HEK293 (cell line): ENCODE measurements around the gene CEBPA.

ENCODE experiments used
- CTCF ChIP-seq: fragments of 450-650 bp; formaldehyde crosslinking; IDR thresholded peaks from 2 replicates; pipeline ENCODE4 v1.5.1; 2016; ENCODE audit warnings: missing biosample characterization, missing genetic modification characterization
- EGR2 ChIP-seq: fragments of 450-650 bp; formaldehyde crosslinking; IDR thresholded peaks from 2 replicates; pipeline ENCODE4 v1.5.1; 2016; ENCODE audit warnings: low read depth, missing biosample characterization, missing genetic modification characterization
- KLF9 ChIP-seq: fragments of 450-650 bp; formaldehyde crosslinking; IDR thresholded peaks from 2 replicates; pipeline ENCODE4 v1.5.1; 2016; ENCODE audit warnings: missing biosample characterization, missing genetic modification characterization, low read depth
- PRDM6 ChIP-seq: fragments of 450-650 bp; formaldehyde crosslinking; IDR thresholded peaks from 2 replicates; pipeline ENCODE4 v1.5.1; 2017; ENCODE audit warnings: missing biosample characterization, missing genetic modification characterization
- SCRT1 ChIP-seq: fragments of 450-650 bp; formaldehyde crosslinking; IDR thresholded peaks from 2 replicates; pipeline ENCODE4 v1.5.1; 2016; ENCODE audit warnings: missing biosample characterization, missing genetic modification characterization, borderline replicate concordance
- ZNF214 ChIP-seq: fragments of 450-650 bp; formaldehyde crosslinking; IDR thresholded peaks from 2 replicates; pipeline ENCODE4 v1.5.1; 2017; ENCODE audit warnings: missing biosample characterization, mild to moderate bottlenecking, missing genetic modification characterization, borderline replicate concordance
- ZNF280D ChIP-seq: fragments of 450-650 bp; formaldehyde crosslinking; IDR thresholded peaks from 2 replicates; pipeline ENCODE4 v1.5.1; 2016; ENCODE audit warnings: missing biosample characterization, missing genetic modification characterization
- ZNF341 ChIP-seq: fragments of 450-650 bp; formaldehyde crosslinking; IDR thresholded peaks from 2 replicates; pipeline ENCODE4; 2016; ENCODE audit warnings: low read depth, missing biosample characterization, missing genetic modification characterization
- ZNF488 ChIP-seq: fragments of 450-650 bp; formaldehyde crosslinking; IDR thresholded peaks from 2 replicates; pipeline ENCODE4 v1.5.1; 2016; ENCODE audit warnings: missing biosample characterization, missing genetic modification characterization
- ZNF514 ChIP-seq: fragments of 450-650 bp; formaldehyde crosslinking; IDR thresholded peaks from 2 replicates; pipeline ENCODE4 v1.5.1; 2016; ENCODE audit warnings: missing biosample characterization, missing genetic modification characterization
- ZNF600 ChIP-seq: fragments of 450-650 bp; formaldehyde crosslinking; IDR thresholded peaks from 2 replicates; pipeline ENCODE4 v1.5.1; 2016; ENCODE audit warnings: missing biosample characterization, missing genetic modification characterization
- ZNF664 ChIP-seq: fragments of 450-650 bp; formaldehyde crosslinking; IDR thresholded peaks from 2 replicates; pipeline ENCODE4 v1.5.1; 2016; ENCODE audit warnings: missing biosample characterization, missing genetic modification characterization
- ZNF677 ChIP-seq: fragments of 450-650 bp; IDR thresholded peaks from 2 replicates; pipeline ENCODE4 v1.5.0; 2018; ENCODE audit warnings: missing biosample characterization, mild to moderate bottlenecking, missing genetic modification characterization, moderate library complexity
- ZNF768 ChIP-seq: fragments of 450-650 bp; formaldehyde crosslinking; IDR thresholded peaks from 2 replicates; pipeline ENCODE4 v1.5.1; 2018; ENCODE audit warnings: missing biosample characterization, mild to moderate bottlenecking, missing genetic modification characterization
- ZNF843 ChIP-seq: fragments of 450-650 bp; formaldehyde crosslinking; IDR thresholded peaks from 2 replicates; pipeline ENCODE4 v1.5.1; 2016; ENCODE audit warnings: missing biosample characterization, missing genetic modification characterization
- ZSCAN18 ChIP-seq: fragments of 450-650 bp; formaldehyde crosslinking; IDR thresholded peaks from 2 replicates; pipeline ENCODE4 v1.5.1; 2016; ENCODE audit warnings: missing biosample characterization, missing genetic modification characterization
- ZSCAN23 ChIP-seq: fragments of 450-650 bp; formaldehyde crosslinking; IDR thresholded peaks from 2 replicates; pipeline ENCODE4 v1.5.1; 2016; ENCODE audit warnings: missing biosample characterization, missing genetic modification characterization
- TF ChIP-seq, protein P1 (sequence below): fragments of 450-650 bp; formaldehyde crosslinking; conservative IDR thresholded peaks from 2 replicates; pipeline ENCODE4 v1.5.1; 2016; ENCODE audit warnings: low read depth, missing biosample characterization, missing genetic modification characterization
- TF ChIP-seq, protein P2 (sequence below): fragments of 450-650 bp; formaldehyde crosslinking; IDR thresholded peaks from 2 replicates; pipeline ENCODE4 v1.5.1; 2017; ENCODE audit warnings: missing biosample characterization, missing genetic modification characterization
- TF ChIP-seq, protein P3 (sequence below): fragments of 450-650 bp; formaldehyde crosslinking; IDR thresholded peaks from 2 replicates; pipeline ENCODE4 v1.5.1; 2016; ENCODE audit warnings: missing biosample characterization, missing genetic modification characterization

Gene CEBPA

GRCh38 chr19:33302974-33303790 is 848 bp upstream of the CEBPA start (continued):
- TF ChIP-seq ZNF280D (tag by site-specific recombination) = no peak
- TF ChIP-seq, protein P1, sequence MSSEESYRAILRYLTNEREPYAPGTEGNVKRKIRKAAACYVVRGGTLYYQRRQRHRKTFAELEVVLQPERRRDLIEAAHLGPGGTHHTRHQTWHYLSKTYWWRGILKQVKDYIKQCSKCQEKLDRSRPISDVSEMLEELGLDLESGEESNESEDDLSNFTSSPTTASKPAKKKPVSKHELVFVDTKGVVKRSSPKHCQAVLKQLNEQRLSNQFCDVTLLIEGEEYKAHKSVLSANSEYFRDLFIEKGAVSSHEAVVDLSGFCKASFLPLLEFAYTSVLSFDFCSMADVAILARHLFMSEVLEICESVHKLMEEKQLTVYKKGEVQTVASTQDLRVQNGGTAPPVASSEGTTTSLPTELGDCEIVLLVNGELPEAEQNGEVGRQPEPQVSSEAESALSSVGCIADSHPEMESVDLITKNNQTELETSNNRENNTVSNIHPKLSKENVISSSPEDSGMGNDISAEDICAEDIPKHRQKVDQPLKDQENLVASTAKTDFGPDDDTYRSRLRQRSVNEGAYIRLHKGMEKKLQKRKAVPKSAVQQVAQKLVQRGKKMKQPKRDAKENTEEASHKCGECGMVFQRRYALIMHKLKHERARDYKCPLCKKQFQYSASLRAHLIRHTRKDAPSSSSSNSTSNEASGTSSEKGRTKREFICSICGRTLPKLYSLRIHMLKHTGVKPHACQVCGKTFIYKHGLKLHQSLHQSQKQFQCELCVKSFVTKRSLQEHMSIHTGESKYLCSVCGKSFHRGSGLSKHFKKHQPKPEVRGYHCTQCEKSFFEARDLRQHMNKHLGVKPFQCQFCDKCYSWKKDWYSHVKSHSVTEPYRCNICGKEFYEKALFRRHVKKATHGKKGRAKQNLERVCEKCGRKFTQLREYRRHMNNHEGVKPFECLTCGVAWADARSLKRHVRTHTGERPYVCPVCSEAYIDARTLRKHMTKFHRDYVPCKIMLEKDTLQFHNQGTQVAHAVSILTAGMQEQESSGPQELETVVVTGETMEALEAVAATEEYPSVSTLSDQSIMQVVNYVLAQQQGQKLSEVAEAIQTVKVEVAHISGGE (tag by site-specific recombination) = peak; percentile 53
- no peak for TF ChIP-seq PRDM6 (tag by site-specific recombination)
- peak; percentile 18; the same call in 1 of the 2 replicates for TF ChIP-seq CTCF (tag by site-specific recombination)
- no peak for TF ChIP-seq ZNF664
- TF ChIP-seq ZNF768 (tag by site-specific recombination) = peak; percentile 48; the same call in 1 of the 2 replicates
- TF ChIP-seq ZNF514 (tag by site-specific recombination) = no peak
- TF ChIP-seq SCRT1 (tag by site-specific recombination) = no peak
- TF ChIP-seq ZNF600 (tag by site-specific recombination) = peak; percentile 99
- TF ChIP-seq ZNF488 (tag by site-specific recombination) = no peak
- TF ChIP-seq ZSCAN23 (tag by site-specific recombination) = no peak
- TF ChIP-seq, protein P2, sequence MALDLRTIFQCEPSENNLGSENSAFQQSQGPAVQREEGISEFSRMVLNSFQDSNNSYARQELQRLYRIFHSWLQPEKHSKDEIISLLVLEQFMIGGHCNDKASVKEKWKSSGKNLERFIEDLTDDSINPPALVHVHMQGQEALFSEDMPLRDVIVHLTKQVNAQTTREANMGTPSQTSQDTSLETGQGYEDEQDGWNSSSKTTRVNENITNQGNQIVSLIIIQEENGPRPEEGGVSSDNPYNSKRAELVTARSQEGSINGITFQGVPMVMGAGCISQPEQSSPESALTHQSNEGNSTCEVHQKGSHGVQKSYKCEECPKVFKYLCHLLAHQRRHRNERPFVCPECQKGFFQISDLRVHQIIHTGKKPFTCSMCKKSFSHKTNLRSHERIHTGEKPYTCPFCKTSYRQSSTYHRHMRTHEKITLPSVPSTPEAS = no peak
- TF ChIP-seq KLF9 = peak; percentile 87
- no peak for TF ChIP-seq ZNF214 (tag by site-specific recombination)
- TF ChIP-seq, protein P3, sequence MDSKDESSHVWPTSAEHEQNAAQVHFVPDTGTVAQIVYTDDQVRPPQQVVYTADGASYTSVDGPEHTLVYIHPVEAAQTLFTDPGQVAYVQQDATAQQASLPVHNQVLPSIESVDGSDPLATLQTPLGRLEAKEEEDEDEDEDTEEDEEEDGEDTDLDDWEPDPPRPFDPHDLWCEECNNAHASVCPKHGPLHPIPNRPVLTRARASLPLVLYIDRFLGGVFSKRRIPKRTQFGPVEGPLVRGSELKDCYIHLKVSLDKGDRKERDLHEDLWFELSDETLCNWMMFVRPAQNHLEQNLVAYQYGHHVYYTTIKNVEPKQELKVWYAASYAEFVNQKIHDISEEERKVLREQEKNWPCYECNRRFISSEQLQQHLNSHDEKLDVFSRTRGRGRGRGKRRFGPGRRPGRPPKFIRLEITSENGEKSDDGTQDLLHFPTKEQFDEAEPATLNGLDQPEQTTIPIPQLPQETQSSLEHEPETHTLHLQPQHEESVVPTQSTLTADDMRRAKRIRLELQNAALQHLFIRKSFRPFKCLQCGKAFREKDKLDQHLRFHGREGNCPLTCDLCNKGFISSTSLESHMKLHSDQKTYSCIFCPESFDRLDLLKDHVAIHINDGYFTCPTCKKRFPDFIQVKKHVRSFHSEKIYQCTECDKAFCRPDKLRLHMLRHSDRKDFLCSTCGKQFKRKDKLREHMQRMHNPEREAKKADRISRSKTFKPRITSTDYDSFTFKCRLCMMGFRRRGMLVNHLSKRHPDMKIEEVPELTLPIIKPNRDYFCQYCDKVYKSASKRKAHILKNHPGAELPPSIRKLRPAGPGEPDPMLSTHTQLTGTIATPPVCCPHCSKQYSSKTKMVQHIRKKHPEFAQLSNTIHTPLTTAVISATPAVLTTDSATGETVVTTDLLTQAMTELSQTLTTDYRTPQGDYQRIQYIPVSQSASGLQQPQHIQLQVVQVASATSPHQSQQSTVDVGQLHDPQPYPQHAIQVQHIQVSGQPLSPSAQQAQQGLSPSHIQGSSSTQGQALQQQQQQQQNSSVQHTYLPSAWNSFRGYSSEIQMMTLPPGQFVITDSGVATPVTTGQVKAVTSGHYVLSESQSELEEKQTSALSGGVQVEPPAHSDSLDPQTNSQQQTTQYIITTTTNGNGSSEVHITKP (tag by site-specific recombination) = peak; percentile 89
- TF ChIP-seq ZNF677 (tag by site-specific recombination) = peak; percentile 31; the same call in 1 of the 2 replicates
- peak; percentile 62; the same call in 1 of the 2 replicates for TF ChIP-seq ZNF341 (tag by site-specific recombination)
- TF ChIP-seq ZSCAN18 = 0 out of 2 replicates have a peak, but pooled peaks have one; percentile 20
- peak; percentile 82; the same call in 1 of the 2 replicates for TF ChIP-seq ZNF843 (tag by site-specific recombination)
- TF ChIP-seq EGR2 (tag by site-specific recombination) = peak; percentile 67
